Trophoblast cell (in vitro differentiated cells and primary cell): Measurements from ENCODE around the gene PLS3.
A peak's percentile ranks its signal among the peaks of the same experiment; 100 is the strongest.

Experiments
- DNase-seq, 2 donors: peaks; one replicate each; pipeline ENCODE4 v3.0.0-alpha.2; 2016
- H2AFZ ChIP-seq: 2 replicates; pipeline ENCODE4 v1.6.1; 2013; ENCODE audit warnings: low read length, moderate library complexity, mild to moderate bottlenecking; ENCODE audit not compliant: insufficient read depth, poor library complexity
- H2AK5ac ChIP-seq: 2 replicates; pipeline ENCODE4 v1.6.1; 2013; ENCODE audit warnings: mild to moderate bottlenecking, low read length
- H2BK120ac ChIP-seq: 2 replicates; pipeline ENCODE4 v1.6.1; 2013; ENCODE audit warnings: low read length, mild to moderate bottlenecking, moderate library complexity; ENCODE audit not compliant: insufficient read depth, poor library complexity
- H2BK12ac ChIP-seq: 2 replicates; pipeline ENCODE4 v1.6.1; 2013; ENCODE audit warnings: mild to moderate bottlenecking, low read length, moderate library complexity
- H2BK5ac ChIP-seq: 2 replicates; pipeline ENCODE4 v1.6.1; 2013; ENCODE audit warnings: low read length, low read depth, moderate library complexity, mild to moderate bottlenecking; ENCODE audit not compliant: poor library complexity
- H3K14ac ChIP-seq: 2 replicates; pipeline ENCODE4 v1.6.1; 2013; ENCODE audit warnings: mild to moderate bottlenecking, low read length
- H3K18ac ChIP-seq: 2 replicates; pipeline ENCODE4 v1.6.1; 2013; ENCODE audit warnings: mild to moderate bottlenecking, low read length
- H3K23ac ChIP-seq: 2 replicates; pipeline ENCODE4 v1.6.1; 2013; ENCODE audit warnings: low read length
- H3K27ac ChIP-seq: 2 replicates; pipeline ENCODE4 v1.5.1; 2013; ENCODE audit warnings: low read depth, mild to moderate bottlenecking, inconsistent platforms, low read length, moderate library complexity
- H3K27me3 ChIP-seq: 2 replicates; pipeline ENCODE4 v1.6.1; 2013; ENCODE audit warnings: inconsistent platforms, mild to moderate bottlenecking, low read length, moderate library complexity; ENCODE audit not compliant: insufficient read depth
- H3K36me3 ChIP-seq, 2 experiments: 1 replicate in 1 of 2; 2 replicates in 1 of 2; pipeline ENCODE4 v1.6.1; 2013; ENCODE audit warnings: low read length in 2 of 2, mild to moderate bottlenecking in 2 of 2, moderate library complexity in 1 of 2; ENCODE audit not compliant: insufficient read depth in 2 of 2, control insufficient read depth in 1 of 2
- H3K4ac ChIP-seq: 2 replicates; pipeline ENCODE4 v1.6.1; 2013; ENCODE audit warnings: low read depth, mild to moderate bottlenecking, low read length, moderate library complexity
- H3K4me1 ChIP-seq, 2 experiments: 1 replicate in 1 of 2; 2 replicates in 1 of 2; pipeline ENCODE4 v1.6.1; 2013; ENCODE audit warnings: low read length in 2 of 2, mild to moderate bottlenecking in 2 of 2, moderate library complexity in 1 of 2; ENCODE audit not compliant: insufficient read depth in 2 of 2, control insufficient read depth in 1 of 2
- H3K4me2 ChIP-seq: 2 replicates; pipeline ENCODE4 v1.6.1; 2013; ENCODE audit warnings: inconsistent platforms, mild to moderate bottlenecking, low read length, moderate library complexity
- H3K4me3 ChIP-seq: 2 replicates; pipeline ENCODE4 v1.5.1; 2013; ENCODE audit warnings: mild to moderate bottlenecking, low read depth, low read length, inconsistent platforms
- H3K79me1 ChIP-seq: one replicate; pipeline ENCODE4 v1.6.1; 2013; ENCODE audit warnings: low read length
- H3K79me2 ChIP-seq: 2 replicates; pipeline ENCODE4 v1.6.1; 2013; ENCODE audit warnings: low read length, mild to moderate bottlenecking; ENCODE audit not compliant: control insufficient read depth, insufficient read depth, poor library complexity
- H3K9ac ChIP-seq: 2 replicates; pipeline ENCODE4 v1.6.1; 2013; ENCODE audit warnings: mild to moderate bottlenecking, low read length
- H3K9me3 ChIP-seq: 2 replicates; pipeline ENCODE4 v1.6.1; 2013; ENCODE audit warnings: low read depth, mild to moderate bottlenecking, control low read depth, inconsistent platforms, low read length; ENCODE audit not compliant: insufficient read depth
- H4K12ac ChIP-seq: 2 replicates; pipeline ENCODE4 v1.6.1; 2013; ENCODE audit warnings: low read depth, mild to moderate bottlenecking, low read length, moderate library complexity
- H4K8ac ChIP-seq: 2 replicates; pipeline ENCODE4 v1.6.1; 2013; ENCODE audit warnings: low read depth, mild to moderate bottlenecking, low read length, moderate library complexity
- H4K91ac ChIP-seq: one replicate; pipeline ENCODE4 v1.6.1; 2013; ENCODE audit warnings: low read depth, mild to moderate bottlenecking, low read length, moderate library complexity
- WGBS: extraction: QIAGEN DNeasy Blood & Tissue Kit; methylation state at CpG from one replicate; pipeline ENCODE4 v1.1.7; 2013; ENCODE audit warnings: missing lambda C conversion rate; ENCODE audit not compliant: insufficient read length, insufficient coverage; ENCODE audit errors: extremely low coverage; 5-methylcytosine and 5-hydroxymethylcytosine counted together

Gene PLS3

GRCh38 chrX:115622534-115622933 is 61.6 kb downstream of the PLS3 start:
- Histone ChIP-seq H3K9ac (no peak overlapping the region), H3K14ac (no peak overlapping the region), H3K4me2 (no peak overlapping the region), H3K4me1 (no peaks in the 10 kb centered on the region), H2AK5ac (no peak overlapping the region), H2BK12ac (no peak overlapping the region), H3K4ac (no peak overlapping the region), H3K36me3 (peaks cover 3 to 4% of the 10 kb centered on the region in 2 experiments), H2BK5ac (no peak overlapping the region), H4K8ac (no peak overlapping the region), H3K4me3 (no peak overlapping the region), H4K91ac (no peak overlapping the region), H2BK120ac (no peak overlapping the region), H3K27me3 (no peaks in the 10 kb centered on the region), H3K79me1 (no peaks in the 10 kb centered on the region), H2AFZ (no peak overlapping the region), H3K79me2 (no peaks in the 10 kb centered on the region), H3K23ac (no peak overlapping the region), H3K9me3 (no peaks in the 10 kb centered on the region), H3K18ac (no peak overlapping the region), H3K27ac (no peak overlapping the region), H4K12ac (no peak overlapping the region)
- no peak for DNase-seq
- no CpG with 5 or more reads among the region's 4 CpGs for WGBS

DNA sequence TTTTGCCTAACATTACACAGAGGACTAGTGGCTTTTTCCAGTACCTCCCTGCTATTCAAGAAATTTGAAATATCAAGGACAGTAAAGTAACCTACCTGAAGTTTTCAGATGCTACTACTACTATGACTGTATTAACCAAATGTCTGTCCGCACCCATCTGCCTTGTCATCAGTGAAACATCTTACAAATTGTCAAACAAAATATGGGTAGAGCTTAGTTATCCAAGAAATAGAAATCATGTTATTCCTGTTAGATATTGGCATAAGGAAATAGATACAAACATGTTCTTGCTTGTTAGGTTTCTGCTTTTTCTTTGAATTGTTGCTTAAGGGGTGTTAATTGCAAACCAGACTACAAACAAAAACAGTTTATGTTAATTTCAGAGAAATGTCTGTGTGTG is 63.9 kb downstream of the PLS3 start:
- Histone ChIP-seq H3K4me1 (no peaks in the 10 kb centered on the region), H3K14ac (no peak overlapping the region), H3K4ac (no peak overlapping the region), H4K8ac (no peak overlapping the region), H2BK120ac (no peak overlapping the region), H4K12ac (no peak overlapping the region), H2AK5ac (no peak overlapping the region), H3K23ac (no peak overlapping the region), H3K9ac (no peak overlapping the region), H4K91ac (no peak overlapping the region), H3K4me2 (no peak overlapping the region), H3K36me3 (peaks cover 2 to 4% of the 10 kb centered on the region in 2 experiments), H3K27ac (no peak overlapping the region), H3K79me1 (no peaks in the 10 kb centered on the region), H2BK12ac (no peak overlapping the region), H3K9me3 (no peaks in the 10 kb centered on the region), H3K4me3 (no peak overlapping the region), H2AFZ (no peak overlapping the region), H3K18ac (no peak overlapping the region), H3K27me3 (no peaks in the 10 kb centered on the region), H2BK5ac (no peak overlapping the region), H3K79me2 (no peaks in the 10 kb centered on the region)
- DNase-seq = peak; percentile 18 to 72
- no CpG with 5 or more reads among the region's 1 CpG for WGBS

- H3K36me3 ChIP-seq = peaks cover 2 to 7% of the 10 kb centered on the region in 2 experiments
- no peak overlapping the region for H3K4ac ChIP-seq
- H3K79me2 ChIP-seq = no peaks in the 10 kb centered on the region
- no peak overlapping the region for H3K14ac ChIP-seq
- WGBS = no CpG with 5 or more reads among the region's 6 CpGs
- H3K79me1 ChIP-seq = no peaks in the 10 kb centered on the region
- no peaks in the 10 kb centered on the region for H3K9me3 ChIP-seq
- no peak overlapping the region for H3K27ac ChIP-seq
- H4K8ac ChIP-seq = no peak overlapping the region
- H3K9ac ChIP-seq = no peak overlapping the region
- no peak overlapping the region for H3K4me2 ChIP-seq
- DNase-seq = peak; percentile 14 to 76
- H2AK5ac ChIP-seq = no peak overlapping the region
- no peak overlapping the region for H2BK12ac ChIP-seq
- H3K23ac ChIP-seq = no peak overlapping the region
- H2BK5ac ChIP-seq = no peak overlapping the region
- no peak overlapping the region for H4K91ac ChIP-seq
- H3K4me1 ChIP-seq = no peaks in the 10 kb centered on the region
- no peak overlapping the region for H2BK120ac ChIP-seq
- H4K12ac ChIP-seq = no peak overlapping the region
- H3K4me3 ChIP-seq = no peak overlapping the region
- H2AFZ ChIP-seq = no peak overlapping the region
- H3K18ac ChIP-seq = no peak overlapping the region
- H3K27me3 ChIP-seq = no peaks in the 10 kb centered on the region
Observed at GRCh38 chrX:115625572-115626301, 64.8 kb downstream of the PLS3 start.

- Histone ChIP-seq H3K18ac (no peak overlapping the region), H3K4me1 (no peaks in the 10 kb centered on the region), H2BK12ac (no peak overlapping the region), H3K9me3 (no peaks in the 10 kb centered on the region), H3K4me2 (no peak overlapping the region), H3K4me3 (no peak overlapping the region), H3K9ac (no peak overlapping the region), H3K27ac (no peak overlapping the region), H3K23ac (no peak overlapping the region), H2BK5ac (no peak overlapping the region), H3K14ac (no peak overlapping the region), H4K91ac (no peak overlapping the region), H3K36me3 (peaks cover 4 to 10% of the 10 kb centered on the region in 2 experiments), H3K4ac (no peak overlapping the region), H3K79me2 (no peaks in the 10 kb centered on the region), H2AFZ (no peak overlapping the region), H4K12ac (no peak overlapping the region), H4K8ac (no peak overlapping the region), H2BK120ac (no peak overlapping the region), H3K27me3 (no peaks in the 10 kb centered on the region), H3K79me1 (no peaks in the 10 kb centered on the region), H2AK5ac (no peak overlapping the region)
- DNase-seq = no peak
- WGBS = no CpG with 5 or more reads among the region's 2 CpGs
Observed at GRCh38 chrX:115630204-115630603, 69.2 kb downstream of the PLS3 start.
